WTC11 (cell line): Measurements from ENCODE around the gene RFX8.

Source experiments
- CREB1 ChIP-seq: sonication (generic); formaldehyde crosslinking; IDR thresholded peaks from 2 replicates; pipeline ENCODE4 v1.8.0; 2023; ENCODE audit warnings: mild to moderate bottlenecking, missing genetic modification reagents
- RORB ChIP-seq: fragments of 250-450 bp; sonication (Bioruptor Pico); IDR thresholded peaks from 2 replicates; pipeline ENCODE4 v1.9.0; 2021; ENCODE audit warnings: mild to moderate bottlenecking
- TEAD4 ChIP-seq: sonication (generic); formaldehyde crosslinking; IDR thresholded peaks from 2 replicates; pipeline ENCODE4 v1.8.0; 2022; ENCODE audit warnings: mild to moderate bottlenecking, missing genetic modification reagents
- USF1 ChIP-seq: sonication (generic); formaldehyde crosslinking; IDR thresholded peaks from 2 replicates; pipeline ENCODE4 v1.8.0; 2022; ENCODE audit warnings: mild to moderate bottlenecking, missing genetic modification reagents
- ZNF281 ChIP-seq: sonication (generic); formaldehyde crosslinking; IDR thresholded peaks from 2 replicates; pipeline ENCODE4 v1.8.0; 2023; ENCODE audit warnings: mild to moderate bottlenecking, missing genetic modification reagents
- ZNF423 ChIP-seq: fragments of 250-450 bp; sonication (Bioruptor Pico); IDR thresholded peaks from 2 replicates; pipeline ENCODE4 v2.1.2; 2022; ENCODE audit warnings: mild to moderate bottlenecking, moderate library complexity
- TF ChIP-seq, protein P1 (sequence below): fragments of 200-600 bp; IDR thresholded peaks from 2 replicates; pipeline ENCODE4 v1.8.0; 2022; ENCODE audit warnings: antibody characterized with exemption
- TF ChIP-seq, protein P2 (sequence below): sonication (generic); formaldehyde crosslinking; IDR thresholded peaks from 2 replicates; pipeline ENCODE4 v1.8.1; 2023; ENCODE audit warnings: mild to moderate bottlenecking, moderate library complexity, missing genetic modification reagents

DNA sequence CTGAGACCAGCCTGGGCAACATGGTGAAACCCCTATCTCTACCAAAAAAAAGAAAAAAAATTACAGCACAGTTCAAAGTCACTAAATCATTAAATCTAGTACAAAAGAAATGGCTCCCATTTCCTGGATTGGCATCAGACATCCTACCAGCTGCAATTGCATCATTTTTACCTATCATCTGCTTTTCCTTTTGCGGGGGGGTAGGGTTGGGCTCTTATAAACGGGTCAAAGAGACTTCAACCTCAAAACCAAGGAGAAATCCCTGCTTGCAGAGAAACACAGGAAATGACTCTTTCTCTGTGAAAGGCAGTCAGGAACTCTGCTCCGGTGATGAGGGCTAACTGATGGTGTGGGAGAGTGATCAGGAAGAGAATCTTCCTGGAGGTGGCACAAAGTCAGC, 45.3 kb upstream of the RFX8 start:
- TF ChIP-seq, protein P1, sequence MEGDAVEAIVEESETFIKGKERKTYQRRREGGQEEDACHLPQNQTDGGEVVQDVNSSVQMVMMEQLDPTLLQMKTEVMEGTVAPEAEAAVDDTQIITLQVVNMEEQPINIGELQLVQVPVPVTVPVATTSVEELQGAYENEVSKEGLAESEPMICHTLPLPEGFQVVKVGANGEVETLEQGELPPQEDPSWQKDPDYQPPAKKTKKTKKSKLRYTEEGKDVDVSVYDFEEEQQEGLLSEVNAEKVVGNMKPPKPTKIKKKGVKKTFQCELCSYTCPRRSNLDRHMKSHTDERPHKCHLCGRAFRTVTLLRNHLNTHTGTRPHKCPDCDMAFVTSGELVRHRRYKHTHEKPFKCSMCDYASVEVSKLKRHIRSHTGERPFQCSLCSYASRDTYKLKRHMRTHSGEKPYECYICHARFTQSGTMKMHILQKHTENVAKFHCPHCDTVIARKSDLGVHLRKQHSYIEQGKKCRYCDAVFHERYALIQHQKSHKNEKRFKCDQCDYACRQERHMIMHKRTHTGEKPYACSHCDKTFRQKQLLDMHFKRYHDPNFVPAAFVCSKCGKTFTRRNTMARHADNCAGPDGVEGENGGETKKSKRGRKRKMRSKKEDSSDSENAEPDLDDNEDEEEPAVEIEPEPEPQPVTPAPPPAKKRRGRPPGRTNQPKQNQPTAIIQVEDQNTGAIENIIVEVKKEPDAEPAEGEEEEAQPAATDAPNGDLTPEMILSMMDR, result no peak
- TF ChIP-seq CREB1 (CRISPR knock-in tag), result no peak
- TF ChIP-seq, protein P2, sequence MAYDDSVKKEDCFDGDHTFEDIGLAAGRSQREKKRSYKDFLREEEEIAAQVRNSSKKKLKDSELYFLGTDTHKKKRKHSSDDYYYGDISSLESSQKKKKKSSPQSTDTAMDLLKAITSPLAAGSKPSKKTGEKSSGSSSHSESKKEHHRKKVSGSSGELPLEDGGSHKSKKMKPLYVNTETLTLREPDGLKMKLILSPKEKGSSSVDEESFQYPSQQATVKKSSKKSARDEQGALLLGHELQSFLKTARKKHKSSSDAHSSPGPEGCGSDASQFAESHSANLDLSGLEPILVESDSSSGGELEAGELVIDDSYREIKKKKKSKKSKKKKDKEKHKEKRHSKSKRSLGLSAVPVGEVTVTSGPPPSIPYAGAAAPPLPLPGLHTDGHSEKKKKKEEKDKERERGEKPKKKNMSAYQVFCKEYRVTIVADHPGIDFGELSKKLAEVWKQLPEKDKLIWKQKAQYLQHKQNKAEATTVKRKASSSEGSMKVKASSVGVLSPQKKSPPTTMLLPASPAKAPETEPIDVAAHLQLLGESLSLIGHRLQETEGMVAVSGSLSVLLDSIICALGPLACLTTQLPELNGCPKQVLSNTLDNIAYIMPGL (CRISPR knock-in tag), result no peak
- no peak for TF ChIP-seq TEAD4 (CRISPR knock-in tag)
- TF ChIP-seq ZNF281 (CRISPR knock-in tag), result no peak
- no peak for TF ChIP-seq USF1 (CRISPR knock-in tag)
- no peak for TF ChIP-seq ZNF423
- TF ChIP-seq RORB (CRISPR knock-in tag), result no peak
